H54 (cell line): ENCODE measurements around the gene PLCB2.

Experiments used
- DNase-seq: peaks from one replicate; pipeline ENCODE4 v3.0.0; 2011; ENCODE audit warnings: low spot score, mixed read lengths; ENCODE audit not compliant: insufficient read length
- FAIRE-seq: peaks from 3 replicates; lab custom pipeline; 2011; peaks lifted over from hg19 to GRCh38; lab: Jason Lieb, UNC
- POLR2A ChIP-seq: IDR thresholded peaks from 2 replicates; pipeline ENCODE4 v1.6.1; 2011; ENCODE audit warnings: low read depth, mild to moderate bottlenecking, low read length

PLCB2 gene

DNA sequence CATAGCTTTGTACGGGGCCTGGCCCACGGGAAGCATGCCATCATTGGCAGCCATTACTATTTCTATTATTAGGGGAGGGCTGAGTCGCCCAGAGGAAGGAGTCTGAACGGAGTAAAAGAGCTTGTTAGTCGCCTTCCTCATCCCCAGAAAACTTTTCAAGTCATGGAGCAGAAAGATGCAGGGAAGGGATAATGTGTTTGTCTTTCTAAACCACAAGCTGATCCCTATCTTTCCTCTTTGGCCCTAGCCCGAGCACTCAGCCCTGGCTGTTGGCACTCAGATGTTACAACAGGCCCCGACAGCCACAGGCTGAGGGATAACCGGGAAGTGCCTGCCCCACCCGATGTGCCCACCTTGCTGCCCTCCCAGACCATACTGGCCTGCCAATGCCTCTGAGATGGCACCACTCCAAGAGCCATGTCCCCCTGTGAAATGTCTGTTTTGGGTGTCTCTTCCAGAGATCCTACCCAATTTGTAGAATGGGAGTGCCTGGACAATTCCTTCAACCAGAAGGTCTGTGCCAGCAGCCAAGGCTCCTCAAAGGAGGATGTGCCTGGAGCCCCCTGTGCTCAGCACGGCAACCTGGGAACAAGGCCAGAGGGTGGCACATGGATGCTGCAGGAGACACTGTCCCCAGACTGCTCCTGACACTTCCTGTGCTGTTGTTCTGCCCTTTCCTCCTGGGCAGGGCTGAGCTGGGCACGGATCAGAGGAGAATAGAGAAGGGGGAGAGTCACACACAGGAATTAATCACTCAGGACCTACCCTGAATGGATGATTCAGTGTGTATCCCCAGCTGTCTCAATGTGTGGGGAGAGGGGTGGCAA is 58.0 kb downstream of the PLCB2 start:
- FAIRE-seq (no peak), DNase-seq (peak; percentile 72)

DNA sequence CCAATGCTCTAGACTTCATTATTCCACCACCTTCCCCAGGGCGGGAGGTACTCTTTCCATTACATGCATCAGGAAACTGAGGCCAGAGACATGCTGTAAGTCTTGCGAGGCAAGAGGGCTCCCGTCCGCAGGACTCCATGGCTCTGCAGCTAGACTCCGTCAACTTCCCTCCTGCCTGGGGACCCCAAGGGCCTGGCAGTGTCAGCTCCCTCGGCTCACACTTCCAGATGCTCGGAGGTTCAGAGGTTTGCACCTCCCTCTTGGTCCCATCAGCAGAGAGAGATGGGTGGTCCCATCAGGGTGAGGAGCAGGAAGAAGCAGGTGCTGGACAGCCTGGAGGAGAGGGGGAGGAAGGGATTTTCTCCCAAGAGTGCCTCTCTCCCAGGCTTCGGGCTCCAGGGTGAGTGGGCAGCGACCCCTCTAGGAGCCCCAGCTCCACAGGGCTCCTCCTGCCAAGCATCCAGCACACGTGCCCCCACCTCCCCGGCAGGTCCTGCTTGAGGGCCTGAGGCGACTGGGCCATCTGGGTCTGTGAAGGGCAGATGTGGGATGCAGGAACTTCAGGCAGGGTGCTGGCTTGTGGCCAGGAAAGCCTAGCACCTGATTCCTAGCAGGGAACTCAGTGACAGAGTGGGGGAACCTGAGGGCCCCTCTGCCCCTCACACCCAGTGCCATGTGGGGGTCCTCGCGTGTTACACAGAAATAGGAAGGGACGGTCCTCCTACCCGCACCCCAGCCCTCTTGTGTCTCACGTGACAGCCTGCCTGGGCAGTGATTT is 59.5 kb downstream of the PLCB2 start:
- FAIRE-seq: no peak
- DNase-seq: no peak
- no peak for TF ChIP-seq POLR2A

More for the DNA sequence above, 58.0 kb downstream of the PLCB2 start:
- TF ChIP-seq POLR2A: 0 out of 2 replicates have a peak, but pooled peaks have one; percentile 8

DNA sequence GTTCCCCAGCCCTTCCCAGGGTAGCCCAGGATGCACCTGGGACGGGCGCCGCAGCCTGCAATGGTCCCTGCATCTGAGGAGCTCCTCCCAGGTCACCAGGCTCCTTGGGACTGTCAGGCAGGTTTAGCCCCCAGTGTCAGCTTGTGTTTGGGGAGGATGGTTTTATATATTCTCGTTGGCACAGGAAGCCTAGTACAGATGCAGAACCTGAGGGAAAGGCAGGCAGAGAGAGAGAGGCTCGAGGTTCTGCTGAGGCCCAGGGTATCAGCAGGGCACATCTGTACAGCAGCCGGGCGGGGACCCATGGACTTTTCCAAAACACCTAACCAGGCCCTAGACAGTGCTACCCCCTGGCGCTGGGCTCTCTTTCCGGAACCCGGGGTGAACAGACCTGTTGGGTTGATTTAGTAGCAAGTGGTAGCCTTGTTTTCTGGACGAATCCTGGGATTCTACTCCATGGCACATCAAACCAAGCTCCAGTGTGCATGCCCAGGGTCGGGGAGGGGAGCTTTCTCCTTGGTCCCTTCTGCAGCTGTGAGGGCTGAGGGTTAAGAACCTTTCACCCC is 60.2 kb downstream of the PLCB2 start:
- DNase-seq: no peak

DNA sequence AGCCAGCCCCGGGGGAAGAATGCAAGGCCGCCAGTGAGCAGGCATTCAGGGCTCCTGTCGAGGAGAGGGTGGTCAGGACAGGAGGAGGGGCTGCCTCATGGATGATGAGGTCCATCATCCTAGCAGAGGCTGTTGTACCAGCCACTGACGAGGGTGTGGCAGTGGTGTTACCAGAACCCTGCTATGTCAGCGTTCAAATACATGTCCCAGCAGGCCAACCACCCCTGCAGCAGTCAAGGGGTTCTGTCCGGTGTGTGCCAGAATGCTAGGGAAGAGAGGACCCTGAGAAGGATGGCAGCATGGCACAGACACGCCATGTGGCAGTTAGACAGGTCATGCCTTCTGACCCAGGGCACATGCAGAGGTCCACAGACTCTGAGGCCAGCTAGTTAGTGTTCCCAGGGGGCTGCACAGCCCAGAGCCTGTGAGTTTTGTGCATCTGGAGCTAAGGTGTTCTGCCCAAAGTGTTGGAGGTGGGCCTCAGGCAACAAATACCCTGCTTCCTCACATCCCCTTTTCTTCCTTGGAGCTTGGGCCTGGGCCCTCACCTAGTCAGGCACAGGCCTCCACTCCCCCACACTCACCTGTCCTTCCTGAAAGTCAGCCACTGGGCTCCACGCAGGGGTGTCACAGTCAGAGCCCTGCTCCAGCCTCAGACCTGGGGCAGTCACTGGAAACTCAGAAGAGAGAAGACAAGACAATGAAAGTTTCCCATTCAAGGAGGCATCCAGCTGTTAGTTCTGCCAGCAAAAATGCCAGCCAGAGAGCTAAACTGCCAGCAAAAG is 61.0 kb downstream of the PLCB2 start:
- DNase-seq (no peak), FAIRE-seq (no peak)
- no peak for TF ChIP-seq POLR2A

More for the DNA sequence above, 60.2 kb downstream of the PLCB2 start:
- no peak for FAIRE-seq
- no peak for TF ChIP-seq POLR2A

DNA sequence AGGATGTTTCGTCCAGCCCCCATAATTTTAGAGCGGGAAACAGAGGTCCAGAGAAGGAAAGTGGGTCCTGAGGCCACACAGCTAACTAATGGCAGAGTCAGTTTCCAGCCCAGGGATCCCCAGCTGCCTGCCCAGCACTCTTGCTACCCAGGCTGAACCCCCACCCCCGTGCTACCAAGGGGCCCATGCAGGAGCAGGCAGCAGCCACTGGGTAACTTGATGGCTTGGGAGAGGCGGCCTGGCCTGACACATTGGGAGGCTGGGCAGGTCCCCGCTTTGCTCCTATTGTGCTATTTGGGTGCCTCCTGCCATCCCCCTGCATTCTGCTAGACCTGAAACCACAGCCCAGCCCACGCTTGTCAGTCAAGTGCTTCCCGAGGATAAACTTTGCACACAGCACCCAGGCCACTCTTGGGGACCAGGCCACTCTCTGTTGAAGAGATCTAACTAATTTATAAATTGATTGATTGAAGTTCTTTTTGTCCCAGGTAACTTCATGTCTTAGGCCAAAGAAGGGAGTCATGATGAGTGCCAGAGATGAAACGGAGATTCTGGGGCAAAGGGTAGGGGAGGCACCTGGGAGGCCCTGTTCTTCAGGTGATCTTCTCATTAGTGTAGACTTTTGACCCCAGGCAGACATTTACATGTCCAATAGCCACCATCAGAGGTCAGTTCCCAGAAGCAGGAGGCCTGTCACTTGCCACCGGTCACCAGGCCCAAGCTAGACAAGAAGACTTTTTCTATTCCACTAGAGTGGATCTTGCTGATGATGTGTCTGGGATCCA is 61.9 kb downstream of the PLCB2 start:
- no peak for FAIRE-seq
- DNase-seq: no peak
- TF ChIP-seq POLR2A: no peak

DNA sequence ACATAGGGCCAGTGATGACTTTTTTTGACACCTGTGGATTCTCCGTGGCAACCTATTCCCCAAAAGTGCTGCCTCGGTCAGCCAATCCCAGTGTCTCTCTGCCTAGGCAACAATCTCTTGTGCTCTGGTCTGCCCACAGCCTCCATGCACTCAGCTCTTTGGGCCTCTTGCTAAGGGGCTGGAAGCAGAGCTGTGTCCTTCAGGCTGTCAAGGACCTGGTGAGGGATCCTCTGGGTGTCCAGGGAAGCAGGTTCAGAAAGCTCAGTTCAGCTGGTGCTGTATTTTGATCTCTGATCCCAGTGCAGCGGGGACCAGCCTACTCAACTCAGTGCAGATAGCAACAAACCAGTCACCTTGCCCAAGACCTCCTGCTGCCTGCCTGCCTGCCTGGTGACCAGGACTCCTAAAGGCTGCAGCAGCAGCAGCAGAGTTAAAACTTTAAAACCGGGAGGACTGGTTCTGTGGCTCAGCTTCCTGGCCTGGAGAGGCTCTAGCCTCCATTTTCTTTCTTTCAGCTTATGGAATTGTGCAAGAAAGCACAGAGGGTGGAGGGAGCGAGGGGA is 62.7 kb downstream of the PLCB2 start:
- no peak for TF ChIP-seq POLR2A
- FAIRE-seq (no peak), DNase-seq (no peak)

DNA sequence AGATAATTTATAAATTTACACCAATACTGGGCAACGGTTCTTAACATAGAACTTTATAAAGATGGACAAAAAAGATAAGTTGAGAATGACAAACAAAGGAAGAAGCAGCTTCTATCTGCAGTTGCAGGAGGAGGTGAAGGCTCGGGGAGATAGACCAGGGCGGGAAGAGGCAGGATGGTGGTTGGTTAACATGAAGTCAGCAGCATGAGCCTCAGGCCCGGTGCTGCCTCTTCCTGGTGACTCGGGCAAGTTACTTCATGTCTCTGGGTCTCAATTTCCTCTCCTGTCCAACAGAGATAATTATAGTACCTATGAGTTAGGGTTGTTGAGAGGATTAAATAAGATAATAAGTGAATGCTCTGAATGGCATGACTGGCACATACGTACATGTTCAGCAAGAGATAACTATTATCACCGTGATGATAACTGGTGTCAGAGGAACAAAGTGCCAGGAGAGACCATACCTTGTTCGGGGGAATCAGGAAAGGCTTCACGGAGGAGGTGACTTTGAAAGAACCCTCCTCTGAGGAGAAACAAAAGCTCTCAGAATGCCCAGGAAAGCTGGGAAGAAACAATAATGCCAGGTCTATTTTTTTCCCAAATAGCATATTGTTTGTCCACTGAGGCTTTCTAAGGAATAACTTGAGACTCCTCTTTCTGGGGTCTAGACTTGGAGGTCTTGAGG is 64.5 kb downstream of the PLCB2 start:
- no peak for DNase-seq
- no peak for FAIRE-seq
- TF ChIP-seq POLR2A: no peak

DNA sequence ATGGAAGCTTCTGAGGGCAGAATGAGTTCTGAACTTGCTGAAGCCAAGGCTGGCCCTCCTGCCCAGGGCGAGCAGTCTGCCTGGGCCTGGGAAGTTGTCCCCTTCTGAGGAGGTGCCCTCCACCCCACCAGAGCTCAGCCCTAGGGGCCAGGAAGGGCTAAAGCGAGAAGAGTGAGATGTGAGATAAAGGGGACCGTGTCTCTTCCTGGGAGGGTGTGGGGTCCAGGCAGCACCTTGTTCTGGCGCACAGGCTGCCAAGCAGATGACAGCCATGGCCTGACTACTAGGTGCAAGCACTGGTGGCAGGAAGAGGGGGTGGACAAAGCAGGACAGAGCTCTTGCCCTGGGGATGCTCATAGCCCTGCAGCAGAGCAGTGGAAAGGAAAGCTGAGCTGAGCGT is 65.1 kb downstream of the PLCB2 start:
- no peak for FAIRE-seq
- no peak for TF ChIP-seq POLR2A
- no peak for DNase-seq

DNA sequence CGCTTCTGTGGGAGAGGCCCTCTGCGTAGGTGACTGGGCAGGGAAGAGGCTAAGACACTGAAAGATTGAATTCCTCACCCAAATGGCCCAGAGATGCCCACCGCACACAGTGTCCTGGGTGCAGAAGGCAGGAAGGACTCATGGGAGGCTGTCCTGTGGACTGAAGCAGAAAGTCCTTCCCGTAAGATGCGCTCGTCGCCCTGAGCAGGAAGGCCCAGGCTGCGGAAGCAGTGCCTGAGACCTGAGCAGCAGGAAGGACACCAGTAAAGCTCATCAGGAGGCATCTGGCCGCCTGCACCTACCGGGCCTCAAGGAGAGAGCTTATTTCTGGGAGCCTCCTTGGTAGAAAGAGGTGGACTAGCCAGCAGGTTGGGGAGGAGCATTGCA is 65.5 kb downstream of the PLCB2 start:
- FAIRE-seq: no peak
- DNase-seq: no peak
- no peak for TF ChIP-seq POLR2A

DNA sequence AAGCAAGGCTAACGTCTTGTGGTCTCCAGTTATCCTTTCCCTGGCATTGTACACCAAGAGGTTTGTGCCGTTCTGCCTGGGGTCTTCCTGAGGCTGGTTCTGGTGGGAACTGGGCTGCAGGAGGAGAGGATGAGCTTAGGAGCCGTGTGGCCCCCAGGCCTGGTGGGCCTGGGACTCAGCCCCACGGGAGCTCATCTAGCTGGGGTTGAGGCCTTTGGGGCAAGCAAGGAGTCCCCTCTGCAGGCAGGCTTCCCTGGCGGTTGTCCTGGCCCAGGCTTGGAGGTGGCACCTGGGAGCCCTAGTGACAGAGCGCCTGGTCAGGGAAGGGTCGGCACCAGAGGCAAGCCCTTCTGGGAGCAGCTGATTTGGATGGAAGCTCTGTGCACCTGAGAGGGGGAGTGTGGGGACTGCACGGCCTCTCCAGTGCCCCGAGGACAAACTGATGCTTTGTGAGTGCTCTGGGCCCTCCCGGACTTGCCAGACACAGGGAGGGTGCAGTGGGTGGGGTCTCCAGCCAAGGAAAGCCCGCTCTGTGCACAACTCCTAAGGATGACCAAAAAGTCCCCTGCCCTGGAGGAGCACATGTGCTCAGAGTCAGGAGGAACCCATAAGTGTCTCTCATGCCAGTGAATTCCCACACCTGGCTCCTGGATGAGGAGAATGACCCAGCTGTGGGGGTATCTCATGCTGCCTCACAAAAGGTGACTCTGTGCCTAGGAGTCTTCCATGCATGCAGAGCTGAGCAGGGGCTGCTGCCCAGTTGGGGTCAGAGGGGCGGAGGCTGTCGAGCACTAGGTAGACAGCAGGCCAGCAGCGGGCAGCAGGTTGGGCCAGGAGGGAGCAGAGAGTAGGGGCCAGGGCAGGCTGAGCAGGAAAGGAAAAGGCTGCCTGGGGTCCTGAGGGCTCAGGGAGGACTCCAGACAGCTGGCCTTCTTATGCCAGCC is 66.2 kb downstream of the PLCB2 start:
- FAIRE-seq (no peak), DNase-seq (no peak)
- no peak for TF ChIP-seq POLR2A

DNA sequence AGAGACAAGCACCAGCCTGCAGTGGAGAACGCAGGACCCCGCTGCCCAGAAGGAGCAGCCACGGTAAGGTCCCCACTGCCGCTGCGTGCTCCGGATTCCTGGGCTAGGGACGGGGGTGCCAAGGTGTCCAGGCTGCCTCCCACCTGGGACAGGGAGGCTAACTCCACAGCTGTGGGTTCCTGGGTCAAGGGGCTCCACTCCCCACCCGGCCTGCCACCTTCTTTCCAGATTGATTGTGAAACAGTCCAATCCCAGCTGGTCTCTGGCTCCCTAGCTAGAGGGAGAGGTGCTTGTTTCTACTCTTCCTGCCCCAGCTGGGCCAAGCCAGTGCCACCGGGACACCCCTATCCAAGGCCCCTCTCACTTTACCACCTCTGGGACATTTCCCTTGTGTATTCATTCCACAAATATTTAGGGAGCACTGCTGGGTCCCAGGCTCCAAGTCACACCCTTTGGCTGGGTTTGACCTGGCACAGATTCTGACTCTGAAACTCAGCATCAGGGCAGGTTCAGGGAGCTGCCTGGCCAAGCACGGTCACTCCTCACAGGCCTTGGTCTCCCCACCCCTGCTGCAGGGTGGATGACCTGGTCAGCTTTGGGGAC is 67.0 kb downstream of the PLCB2 start:
- TF ChIP-seq POLR2A: no peak
- FAIRE-seq: no peak
- DNase-seq: no peak
